ENCODE data around the gene MINDY2.

MINDY2 gene

GRCh38 chr15:58889363-58889762, 118.3 kb downstream of the MINDY2 start:
- no peak for DNase-seq

GRCh38 chr15:58898150-58898680, 127.1 kb downstream of the MINDY2 start:
- DNase-seq = no peak

- no peak for DNase-seq
These were observed 129.5 kb downstream of the MINDY2 start for GRCh38 chr15:58900631-58901030.

GRCh38 chr15:58908550-58909309, 137.6 kb downstream of the MINDY2 start:
- DNase-seq = no peak

GRCh38 chr15:58909616-58910015, 138.5 kb downstream of the MINDY2 start:
- no peak for DNase-seq

GRCh38 chr15:58910456-58910855, 139.4 kb downstream of the MINDY2 start:
- DNase-seq = no peak
